Ovary (tissue), 9 donors: ENCODE results near the gene AQP7. TPM values are rescaled to one million over a fixed set of nuclear protein-coding genes. Genes with fewer than 3 reads are reported as not detected.

ENCODE experiments used
- DNase-seq, 5 donors: peaks; one replicate each; pipeline ENCODE4 v3.0.0-alpha.2; 2019 to 2020
- H3K27ac ChIP-seq, 2 donors: fragments of 200-600 bp; one replicate each; pipeline versions ENCODE4 v1.5.1 to v1.8.0; 2019 to 2022
- H3K27me3 ChIP-seq: fragments of 200-600 bp; one replicate; pipeline ENCODE4 v1.8.0; 2022
- H3K36me3 ChIP-seq: fragments of 200-600 bp; sonication (generic); one replicate; pipeline ENCODE4 v1.5.1; 2019
- H3K4me1 ChIP-seq: one replicate; pipeline ENCODE4 v1.8.1; 2013; ENCODE audit warnings: mild to moderate bottlenecking, moderate library complexity; ENCODE audit not compliant: insufficient read depth
- H3K4me3 ChIP-seq: fragments of 200-600 bp; sonication (generic); one replicate; pipeline ENCODE4 v1.5.1; 2017
- H3K9me3 ChIP-seq, 2 donors: fragments of 200-600 bp in 1 of 2; sonication (generic) in 1 of 2; one replicate each; pipeline versions ENCODE4 v1.5.1 to v1.8.1; 2013 to 2019; ENCODE audit warnings: mild to moderate bottlenecking in 1 of 2, moderate library complexity in 1 of 2
- CTCF ChIP-seq, 3 donors: fragments of 450-650 bp in 2 of 3; fragments of 200-600 bp in 1 of 3; IDR thresholded peaks; one replicate each; pipeline versions ENCODE4 v1.5.1 to v1.8.0; 2016 to 2022; ENCODE audit warnings: antibody characterized with exemption in 3 of 3, mild to moderate bottlenecking in 1 of 3
- EP300 ChIP-seq: sonication (generic); formaldehyde crosslinking; IDR thresholded peaks from one replicate; pipeline ENCODE4 v1.6.1; 2017; ENCODE audit warnings: antibody characterized with exemption
- POLR2A ChIP-seq: fragments of 450-650 bp; IDR thresholded peaks from one replicate; pipeline ENCODE4 v1.6.1; 2017; ENCODE audit warnings: antibody characterized with exemption, mild to moderate bottlenecking, moderate library complexity
- WGBS, 3 donors: extraction: QIAGEN DNeasy Blood & Tissue Kit in 1 of 3; methylation state at CpG; one replicate each; pipeline versions ENCODE4 v1.1.5 to v1.1.7; 2013 to 2017; 5-methylcytosine and 5-hydroxymethylcytosine counted together
- intact Hi-C, 4 donors: fragments of 100-400 bp; cut with DNase I; formaldehyde crosslinking; loops; one replicate each; pipeline versions ENCODE4 v1.11.0 to v1.15.1; 2022 to 2023
- polyA plus RNA-seq, 2 donors: library from polyadenylated mRNA; stranded (reverse); fragments of 200-250 nt in 1 of 2; fragments of 350-450 nt in 1 of 2; fragmentation: Illumina TruSeq in 1 of 2; extraction: RNeasy Lipid Tissue Mini Kit (QIAGEN cat#74804) in 1 of 2; gene quantifications; one replicate each; pipeline ENCODE4 v1.2.3, GENCODE V29; 2013 to 2014
- total RNA-seq, 7 donors: library from RNA; depleted of rRNA in 2 of 7; stranded (reverse); fragments of >200 nt in 2 of 7; fragmentation: NEBNext Ultra II Directional in 3 of 7; extraction: Animal tissue kit (Norgen Biotek cat#: 25700) in 3 of 7; gene quantifications; one replicate each; pipeline versions ENCODE4 v1.1.0 to v1.2.4, GENCODE V29; 2016 to 2023
- donor health status: DM: no; HTN: no; CAD: no; lungs with moderate emphysema.
- donor health status: DM: no; HTN: no; CAD: no.
- donor health status: Bipolar disorder and iron deficiency.
- donor health status: DM: yes; HTN: yes; CAD: no.
- donor health status: DM: no; HTN: no; CAD: no.
- donor health status: DM: yes; HTN: yes; CAD: no.

AQP7 gene
- total and polyA plus RNA-seq, 9 donors: 1.1 to 3.8 (median 2.2) TPM

GRCh38 chr9:33381231-33381791, 21.1 kb downstream of the AQP7 start:
- H3K36me3 ChIP-seq: no peaks in the 10 kb centered on the region
- WGBS, 3 donors: 65 to 70% (median 67%) methylated on average over 11 of the region's 11 CpGs
- no peaks in the 10 kb centered on the region for H3K9me3 ChIP-seq
- H3K4me1 ChIP-seq: peaks cover 1% of the 10 kb centered on the region
- DNase-seq: peak in 1 of 5 donors; percentile 11
- no peaks in the 10 kb centered on the region for H3K27me3 ChIP-seq
- H3K4me3 ChIP-seq: no peak overlapping the region
- H3K27ac ChIP-seq: no peak overlapping the region
- intact Hi-C loops: no loop called here
- no peak for TF ChIP-seq POLR2A
- TF ChIP-seq EP300: no peak
- TF ChIP-seq CTCF (IDR thresholded peaks at IDR 0.05): no peak

DNA sequence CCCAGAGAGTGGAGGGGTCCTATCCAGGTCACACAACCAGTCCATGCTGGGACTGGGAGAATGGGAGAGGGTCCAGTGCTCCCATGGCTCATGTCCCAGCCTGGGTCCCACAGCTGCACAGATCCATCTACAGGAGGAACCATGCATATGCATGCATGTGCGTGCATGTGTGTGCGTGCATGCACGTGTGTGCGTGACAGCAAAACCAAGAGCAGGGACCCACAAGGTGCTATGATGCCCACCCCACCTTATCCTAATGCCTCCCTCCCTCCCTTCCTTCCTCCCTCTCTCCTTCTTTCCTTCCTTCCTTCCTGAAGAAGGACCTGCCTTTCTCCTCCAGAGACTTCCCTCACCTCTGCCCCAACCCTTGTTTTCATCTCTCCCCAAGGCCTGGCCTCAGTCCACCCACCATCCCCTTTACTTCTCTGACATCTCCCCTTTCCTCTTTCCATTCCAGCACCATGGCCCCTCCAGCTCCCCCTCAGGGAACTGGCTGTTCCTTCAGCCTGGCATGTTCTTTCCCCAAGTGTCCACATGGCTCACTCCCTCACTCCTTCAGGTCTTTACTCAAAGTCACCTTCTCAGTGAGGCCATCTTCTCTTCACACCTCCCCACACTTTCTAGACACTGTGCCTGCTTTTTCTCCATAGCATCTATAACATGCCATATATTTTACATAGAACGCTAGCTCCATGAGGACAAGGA, 21.8 kb downstream of the AQP7 start:
- Histone ChIP-seq H3K9me3 (no peaks in the 10 kb centered on the region), H3K36me3 (no peaks in the 10 kb centered on the region), H3K27ac (no peak overlapping the region), H3K27me3 (no peaks in the 10 kb centered on the region), H3K4me3 (no peak overlapping the region), H3K4me1 (peaks cover 8% of the 10 kb centered on the region)
- intact Hi-C loops: no loop called here
- TF ChIP-seq POLR2A (no peak), CTCF (IDR thresholded peaks at IDR 0.05) (no peak), EP300 (no peak)
- 88 to 93% (median 92%) methylated on average over 5 of the region's 5 CpGs for WGBS, 3 donors
- peak in 1 of 5 donors; percentile 16 for DNase-seq

DNA sequence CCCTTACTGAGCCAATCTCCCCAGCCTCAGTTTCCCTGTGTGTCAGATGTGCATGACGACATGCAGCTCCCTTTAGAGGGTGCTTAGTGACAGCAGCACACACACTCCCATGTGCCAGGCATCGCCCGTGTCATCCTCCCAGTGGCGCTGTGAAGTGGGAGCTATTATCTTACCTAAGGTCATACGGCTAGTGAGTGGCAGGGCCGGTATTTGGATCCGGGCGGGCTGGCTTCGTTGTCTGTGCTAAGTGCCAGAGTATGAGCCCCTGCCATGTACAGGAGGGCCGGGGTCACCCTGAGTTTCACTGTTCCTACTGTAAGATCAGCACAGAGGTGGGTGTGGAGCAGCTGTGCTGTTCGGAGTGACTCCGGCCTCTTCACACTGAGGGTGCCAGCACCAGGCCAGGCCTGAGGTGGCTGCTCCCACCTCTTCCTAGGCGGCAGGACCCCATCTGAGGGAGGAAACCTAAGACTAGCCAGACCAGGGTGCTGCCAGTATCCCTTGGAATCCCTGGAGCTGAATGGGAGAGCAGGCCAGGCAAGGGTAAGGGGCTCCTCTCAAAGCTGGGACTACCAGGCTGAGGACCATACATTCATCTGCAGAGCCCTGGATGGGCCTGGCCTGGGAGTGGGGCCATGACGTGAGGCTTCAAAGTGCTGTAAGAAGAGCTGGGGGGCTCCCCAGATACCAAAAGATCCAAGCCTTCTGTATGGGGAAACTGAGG, 22.5 kb downstream of the AQP7 start:
- no peak for DNase-seq

More for the DNA sequence above, 22.5 kb downstream of the AQP7 start:
- no peaks in the 10 kb centered on the region for H3K27me3 ChIP-seq
- TF ChIP-seq CTCF (IDR thresholded peaks at IDR 0.05): no peak
- no peak for TF ChIP-seq EP300
- no peak for TF ChIP-seq POLR2A
- H3K4me3 ChIP-seq: no peak overlapping the region
- no peak overlapping the region for H3K27ac ChIP-seq
- H3K4me1 ChIP-seq: peaks cover 11% of the 10 kb centered on the region
- intact Hi-C loops: loop anchor here in 1 of 4 donors (10.0 kb wide), 1 partner anchor 85 kb away; no protein-coding TSS in a partner anchor
- no peaks in the 10 kb centered on the region for H3K9me3 ChIP-seq
- H3K36me3 ChIP-seq: no peaks in the 10 kb centered on the region
- 82 to 88% (median 85%) methylated on average over 14 of the region's 14 CpGs for WGBS, 3 donors
